BE2C (cell line): ENCODE results near the gene AP1B1.

Experiments used
- DNase-seq: peaks from one replicate; pipeline ENCODE4 v3.0.0-alpha.2; 2020
- H3K27me3 ChIP-seq: fragments of 250-450 bp; sonication (Bioruptor Pico); 2 replicates; pipeline ENCODE4 v1.5.1; 2020; ENCODE audit warnings: mild to moderate bottlenecking
- H3K36me3 ChIP-seq: fragments of 250-450 bp; sonication (Bioruptor Pico); 2 replicates; pipeline ENCODE4 v1.5.1; 2020; ENCODE audit warnings: mild to moderate bottlenecking
- H3K4me1 ChIP-seq: fragments of 250-450 bp; sonication (Bioruptor Pico); 2 replicates; pipeline ENCODE4 v1.5.1; 2020
- H3K4me3 ChIP-seq: 2 replicates; pipeline ENCODE4 v1.5.1; 2011; ENCODE audit warnings: low read depth, low read length
- H3K9me3 ChIP-seq: fragments of 250-450 bp; sonication (Bioruptor Pico); 2 replicates; pipeline ENCODE4 v1.5.1; 2020
- TF ChIP-seq, protein P1 (sequence below): IDR thresholded peaks from 2 replicates; pipeline ENCODE4 v1.5.1; 2012; ENCODE audit warnings: mild to moderate bottlenecking, low read depth, low read length

The AP1B1 gene

DNA sequence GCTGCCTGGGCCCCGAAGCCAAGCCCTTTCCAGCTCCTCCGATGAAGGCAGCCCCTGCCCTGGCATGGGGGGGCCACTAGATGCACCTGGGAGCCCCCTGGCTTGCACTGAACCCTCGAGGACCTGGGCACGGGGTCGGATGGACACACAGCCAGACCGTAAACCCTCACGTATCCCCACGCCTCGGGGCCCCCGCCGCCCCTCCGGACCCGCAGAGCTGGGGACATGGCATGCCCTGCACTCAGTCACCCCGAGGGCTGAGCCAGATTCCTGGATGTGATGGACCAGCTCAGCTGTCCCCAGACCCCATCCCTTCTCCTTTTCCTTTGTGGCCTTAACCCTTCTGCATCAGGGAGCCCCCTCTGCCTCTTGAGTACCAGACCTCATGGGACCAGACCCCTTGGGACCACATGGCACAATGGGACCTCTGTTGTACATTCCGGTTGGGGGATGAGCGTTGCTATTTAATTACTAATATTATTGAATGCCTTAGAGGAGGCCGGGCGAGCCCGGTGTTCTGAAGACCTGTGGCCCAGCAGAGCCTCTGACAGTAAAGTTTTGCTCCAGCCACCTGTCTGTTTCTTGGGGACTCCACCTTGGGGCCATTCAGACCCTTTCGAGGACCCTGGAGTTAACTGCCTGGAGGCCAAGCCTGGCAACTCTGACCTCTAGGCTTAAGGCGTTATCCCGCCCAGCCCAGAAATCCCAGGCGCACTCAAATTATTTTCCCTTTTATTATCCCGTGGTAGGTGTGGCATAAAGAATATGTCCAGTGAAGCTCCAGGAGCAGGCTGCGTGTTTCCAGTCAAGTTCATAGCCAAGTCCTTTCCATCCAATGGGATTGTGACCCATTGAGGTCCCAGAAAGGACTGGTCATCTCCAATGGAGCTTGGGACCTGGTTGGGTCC lies 75.9 kb downstream of the AP1B1 start:
- no peak overlapping the region for H3K4me3 ChIP-seq
- TF ChIP-seq, protein P1, sequence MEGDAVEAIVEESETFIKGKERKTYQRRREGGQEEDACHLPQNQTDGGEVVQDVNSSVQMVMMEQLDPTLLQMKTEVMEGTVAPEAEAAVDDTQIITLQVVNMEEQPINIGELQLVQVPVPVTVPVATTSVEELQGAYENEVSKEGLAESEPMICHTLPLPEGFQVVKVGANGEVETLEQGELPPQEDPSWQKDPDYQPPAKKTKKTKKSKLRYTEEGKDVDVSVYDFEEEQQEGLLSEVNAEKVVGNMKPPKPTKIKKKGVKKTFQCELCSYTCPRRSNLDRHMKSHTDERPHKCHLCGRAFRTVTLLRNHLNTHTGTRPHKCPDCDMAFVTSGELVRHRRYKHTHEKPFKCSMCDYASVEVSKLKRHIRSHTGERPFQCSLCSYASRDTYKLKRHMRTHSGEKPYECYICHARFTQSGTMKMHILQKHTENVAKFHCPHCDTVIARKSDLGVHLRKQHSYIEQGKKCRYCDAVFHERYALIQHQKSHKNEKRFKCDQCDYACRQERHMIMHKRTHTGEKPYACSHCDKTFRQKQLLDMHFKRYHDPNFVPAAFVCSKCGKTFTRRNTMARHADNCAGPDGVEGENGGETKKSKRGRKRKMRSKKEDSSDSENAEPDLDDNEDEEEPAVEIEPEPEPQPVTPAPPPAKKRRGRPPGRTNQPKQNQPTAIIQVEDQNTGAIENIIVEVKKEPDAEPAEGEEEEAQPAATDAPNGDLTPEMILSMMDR, result no peak
- peaks cover 7% of the 10 kb centered on the region for H3K4me1 ChIP-seq
- no peak for DNase-seq
- H3K27me3 ChIP-seq, result peaks cover 52% of the 10 kb centered on the region
- no peaks in the 10 kb centered on the region for H3K36me3 ChIP-seq
- no peaks in the 10 kb centered on the region for H3K9me3 ChIP-seq

DNA sequence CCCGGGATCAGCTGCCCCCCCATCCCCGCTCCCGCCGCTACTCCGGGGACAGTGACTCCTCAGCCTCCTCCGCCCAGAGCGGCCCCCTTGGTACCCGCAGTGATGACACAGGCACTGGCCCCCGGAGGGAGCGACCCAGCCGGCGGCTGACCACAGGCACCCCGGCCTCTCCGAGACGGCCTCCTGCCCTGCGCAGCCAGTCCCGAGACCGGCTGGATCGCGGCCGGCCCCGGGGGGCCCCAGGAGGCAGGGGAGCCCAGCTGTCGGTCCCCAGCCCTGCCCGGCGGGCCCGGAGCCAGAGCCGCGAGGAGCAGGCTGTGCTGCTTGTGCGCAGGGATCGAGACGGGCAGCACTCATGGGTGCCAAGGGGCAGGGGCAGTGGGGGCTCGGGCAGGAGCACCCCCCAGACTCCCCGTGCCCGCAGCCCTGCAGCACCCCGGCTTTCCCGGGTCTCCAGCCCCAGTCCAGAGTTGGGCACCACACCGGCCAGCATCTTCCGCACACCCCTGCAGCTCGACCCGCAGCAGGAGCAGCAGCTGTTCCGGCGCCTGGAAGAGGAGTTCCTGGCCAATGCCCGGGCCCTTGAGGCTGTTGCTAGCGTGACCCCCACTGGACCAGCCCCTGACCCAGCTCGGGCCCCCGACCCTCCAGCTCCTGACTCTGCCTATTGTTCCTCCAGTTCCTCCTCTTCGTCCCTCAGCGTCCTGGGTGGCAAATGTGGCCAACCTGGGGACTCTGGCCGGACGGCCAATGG lies 76.7 kb downstream of the AP1B1 start:
- H3K36me3 ChIP-seq, result no peaks in the 10 kb centered on the region
- no peaks in the 10 kb centered on the region for H3K9me3 ChIP-seq
- H3K27me3 ChIP-seq, result peaks cover 52% of the 10 kb centered on the region
- peak overlapping the region; percentile 19 for H3K4me3 ChIP-seq
- TF ChIP-seq, protein P1, result no peak
- peaks cover 7% of the 10 kb centered on the region for H3K4me1 ChIP-seq
- DNase-seq, result no peak

GRCh38 chr22:29310863-29311339 lies 77.5 kb downstream of the AP1B1 start:
- peak; percentile 92 for DNase-seq
- Histone ChIP-seq H3K36me3 (no peaks in the 10 kb centered on the region), H3K9me3 (no peaks in the 10 kb centered on the region), H3K27me3 (peaks cover 45% of the 10 kb centered on the region), H3K4me3 (peak overlapping the region; percentile 19), H3K4me1 (peaks cover 7% of the 10 kb centered on the region)
- TF ChIP-seq, protein P1, result no peak

DNA sequence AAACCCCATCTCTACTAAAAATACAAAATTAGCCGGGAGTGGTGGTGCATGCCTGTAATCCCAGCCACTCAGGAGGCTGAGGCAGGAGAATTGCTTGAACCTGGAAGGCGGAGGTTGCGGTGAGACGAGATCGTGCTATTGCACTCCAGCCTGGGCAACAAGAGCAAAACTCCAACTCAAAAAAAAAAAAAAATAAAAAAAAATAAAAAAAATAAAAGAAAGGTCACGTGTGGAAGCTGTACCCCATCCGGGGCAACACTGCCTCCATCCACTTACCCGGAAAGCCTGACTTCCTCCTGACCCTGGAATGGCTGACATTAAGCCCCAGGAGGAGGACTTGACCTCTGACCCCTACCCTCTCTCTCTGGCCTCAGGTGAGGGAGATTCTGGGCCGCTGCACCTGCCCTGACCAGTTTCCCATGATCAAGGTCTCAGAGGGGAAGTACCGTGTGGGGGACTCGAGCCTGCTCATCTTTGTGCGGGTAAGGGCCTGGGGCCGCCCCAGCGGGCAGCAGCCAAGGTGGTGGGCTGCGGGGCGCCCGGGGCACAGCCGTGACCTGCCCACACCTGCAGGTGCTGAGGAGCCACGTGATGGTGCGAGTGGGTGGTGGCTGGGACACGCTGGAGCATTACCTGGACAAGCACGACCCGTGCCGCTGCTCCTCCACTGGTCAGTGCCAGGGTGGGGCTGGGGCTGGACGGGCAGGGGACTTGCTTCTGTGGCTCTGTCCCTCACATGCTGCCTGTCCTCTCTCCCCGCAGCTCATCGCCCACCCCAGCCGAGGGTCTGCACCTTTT lies 78.1 kb downstream of the AP1B1 start:
- Histone ChIP-seq H3K27me3 (peaks cover 39% of the 10 kb centered on the region), H3K4me3 (no peak overlapping the region; the same call in 1 of the 2 replicates), H3K4me1 (peaks cover 7% of the 10 kb centered on the region), H3K9me3 (no peaks in the 10 kb centered on the region), H3K36me3 (no peaks in the 10 kb centered on the region)
- DNase-seq, result no peak
- TF ChIP-seq, protein P1, result no peak

DNA sequence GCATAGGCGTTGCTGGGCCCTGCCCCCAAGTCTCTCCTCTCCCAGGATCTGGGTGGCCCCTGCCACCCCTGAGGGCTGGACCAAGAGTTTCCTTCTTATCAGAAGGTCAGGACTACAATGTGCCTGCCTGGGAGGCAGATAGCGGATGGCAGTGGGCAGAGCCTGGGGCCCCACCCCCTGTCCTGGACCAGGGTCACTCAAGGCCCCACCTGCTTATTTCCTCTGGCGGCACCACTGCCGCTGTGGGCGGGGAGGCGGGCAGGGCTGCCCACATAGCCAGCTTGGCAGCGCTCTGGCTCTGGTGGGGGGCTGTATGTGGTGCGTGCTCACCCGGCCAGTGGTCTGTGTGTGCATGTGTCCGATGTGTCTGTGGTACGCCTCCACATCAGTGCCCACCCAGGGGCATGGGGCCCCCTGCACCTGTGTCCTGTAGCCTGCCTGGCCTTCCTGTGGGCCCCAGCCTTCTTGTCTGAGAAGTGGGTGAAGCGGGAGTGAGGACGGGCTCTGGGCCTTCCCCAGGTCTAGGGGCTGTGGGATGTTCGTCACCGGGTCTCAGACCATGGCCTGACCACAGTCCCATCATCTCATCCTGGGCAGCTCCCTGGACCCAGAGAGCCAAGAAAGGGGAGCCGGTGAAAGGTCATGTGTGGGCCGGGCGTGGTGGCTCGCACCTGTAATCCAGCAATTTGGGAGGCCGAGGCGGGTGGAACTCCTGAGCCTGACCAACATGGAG lies 78.9 kb downstream of the AP1B1 start:
- H3K9me3 ChIP-seq, result no peaks in the 10 kb centered on the region
- TF ChIP-seq, protein P1, result no peak
- no peaks in the 10 kb centered on the region for H3K36me3 ChIP-seq
- no peak for DNase-seq
- peaks cover 31% of the 10 kb centered on the region for H3K27me3 ChIP-seq
- H3K4me1 ChIP-seq, result peaks cover 7% of the 10 kb centered on the region
- H3K4me3 ChIP-seq, result no peak overlapping the region
